HCT116 (cell line): ENCODE results near the gene FAM171A2. TPM values are rescaled to one million over a fixed set of nuclear protein-coding genes. Genes with fewer than 3 reads are reported as not detected.
"Not testable (repeated sequence)": the region's sequence is repeated elsewhere in the genome, so short reads cannot be mapped to it uniquely, and the experiment has no call there.

Experiments
- ATAC-seq: fragments of 200-7000 bp; cut with Tn5 transposase; 2 replicates; pipeline ENCODE4 v1.9.1; 2020; ENCODE audit warnings: mild to moderate bottlenecking, moderate library complexity
- BruUV-seq: library from RNA; stranded (reverse); fragments of 400-500 nt; replicated peaks from 2 replicates; lab custom pipeline; 2021; lab: Mats Ljungman, UMichigan
- CTCF ChIA-PET: fragments of 300-600 bp; sonication (Branson Sonifier 250); formaldehyde crosslinking; loops from one replicate; lab custom pipeline; 2021; ENCODE audit warnings: antibody characterized with exemption; lab: Charles Lee
- POLR2A ChIA-PET: fragments of 300-600, 350-600 bp; sonication (Branson Sonifier 250); formaldehyde crosslinking; loops from one replicate; lab custom pipeline; 2021; ENCODE audit warnings: antibody characterized with exemption; lab: Charles Lee
- RAD21 ChIA-PET, 2 experiments: fragments of 300-600 bp; sonication (Branson Sonifier 250); formaldehyde crosslinking; loops; one replicate each; lab custom pipeline; 2023; ENCODE audit warnings: low total read pairs in 2 of 2; ENCODE audit not compliant: uncharacterized antibody in 2 of 2, unreplicated experiment in 2 of 2, low non-redundant PET in 1 of 2; lab: Charles Lee
- DNase-seq: peaks from one replicate; pipeline ENCODE4 v3.0.0-alpha.2; 2010; ENCODE audit warnings: low read depth, low spot score
- H2AFZ ChIP-seq: fragments of 200-600 bp; shearing (Covaris generic), sonication (generic); 2 replicates; pipeline ENCODE4 v1.6.1; 2017; ENCODE audit warnings: low read depth, mixed run types, mixed read lengths, antibody characterized with exemption, low read length; ENCODE audit not compliant: poor library complexity, severe bottlenecking
- H3K27ac ChIP-seq: 2 replicates; pipeline ENCODE4 v1.5.1; 2012; ENCODE audit warnings: low read depth, low read length
- H3K27me3 ChIP-seq: fragments of 200-600 bp; sonication (generic); 2 replicates; pipeline ENCODE4 v1.6.1; 2016; ENCODE audit warnings: mixed run types, low read length, mixed read lengths; ENCODE audit not compliant: insufficient read depth
- H3K36me3 ChIP-seq, 2 experiments: fragments of 200-500 bp in 1 of 2; fragments of 200-600 bp in 1 of 2; sonication (Bioruptor generic) in 1 of 2; sonication (generic) in 1 of 2; 2 replicates each; pipeline versions ENCODE4 v1.5.1 to v1.6.1; 2014 to 2016; ENCODE audit warnings: low read length in 2 of 2, inconsistent platforms in 1 of 2, mixed read lengths in 1 of 2, mixed run types in 1 of 2; ENCODE audit not compliant: insufficient read depth in 2 of 2, control insufficient read depth in 1 of 2
- H3K4me1 ChIP-seq, 2 experiments: fragments of 200-600 bp in 1 of 2; sonication (generic) in 1 of 2; 2 replicates each; pipeline versions ENCODE4 v1.5.1 to v1.6.1; 2012 to 2017; ENCODE audit warnings: low read length in 2 of 2, inconsistent platforms in 1 of 2, mild to moderate bottlenecking in 1 of 2, mixed read lengths in 1 of 2, mixed run types in 1 of 2, moderate library complexity in 1 of 2; ENCODE audit not compliant: insufficient read depth in 2 of 2, control insufficient read depth in 1 of 2
- H3K4me2 ChIP-seq: fragments of 200-600 bp; sonication (generic); 2 replicates; pipeline ENCODE4 v1.6.1; 2017; ENCODE audit warnings: mixed run types, low read length, mixed read lengths
- H3K4me3 ChIP-seq, 2 experiments: fragments of 200-600 bp in 1 of 2; sonication (generic) in 1 of 2; replicated peaks in 1 of 2; 2 replicates each; pipeline ENCODE4 v1.5.1; 2011 to 2016; ENCODE audit warnings: low read length in 2 of 2, control low read depth in 1 of 2, low read depth in 1 of 2, mild to moderate bottlenecking in 1 of 2, mixed read lengths in 1 of 2, mixed run types in 1 of 2
- H3K79me2 ChIP-seq: fragments of 200-600 bp; sonication (generic); 2 replicates; pipeline ENCODE4 v1.6.1; 2017; ENCODE audit warnings: mild to moderate bottlenecking, mixed run types, low read length, moderate library complexity, mixed read lengths; ENCODE audit not compliant: insufficient read depth
- H3K9ac ChIP-seq: fragments of 200-600 bp; sonication (generic); 2 replicates; pipeline ENCODE4 v1.6.1; 2016; ENCODE audit warnings: low read length, mixed read lengths
- H3K9me2 ChIP-seq: fragments of 200-600 bp; sonication (generic), shearing (Covaris generic); 2 replicates; pipeline ENCODE4 v1.6.1; 2017; ENCODE audit warnings: mixed run types, mild to moderate bottlenecking, moderate library complexity; ENCODE audit not compliant: insufficient read depth
- H3K9me3 ChIP-seq, 2 experiments: fragments of 200-500 bp in 1 of 2; fragments of 200-600 bp in 1 of 2; sonication (Bioruptor generic) in 1 of 2; sonication (generic) in 1 of 2; 2 replicates each; pipeline ENCODE4 v1.6.1; 2014 to 2017; ENCODE audit warnings: low read length in 2 of 2, mixed read lengths in 2 of 2, inconsistent platforms in 1 of 2, low read depth in 1 of 2, mild to moderate bottlenecking in 1 of 2, mixed run types in 1 of 2, moderate library complexity in 1 of 2; ENCODE audit not compliant: control insufficient read depth in 1 of 2, insufficient read depth in 1 of 2
- H4K20me1 ChIP-seq: fragments of 200-600 bp; sonication (generic), shearing (Covaris generic); 2 replicates; pipeline ENCODE4 v1.6.1; 2017; ENCODE audit warnings: mixed run types, mild to moderate bottlenecking, moderate library complexity; ENCODE audit not compliant: insufficient read depth
- CBX3 ChIP-seq: IDR thresholded peaks from 2 replicates; pipeline ENCODE4 v1.6.1; 2012; ENCODE audit warnings: low read depth
- CEBPB ChIP-seq: IDR thresholded peaks from 2 replicates; pipeline ENCODE4 v1.6.1; 2012; ENCODE audit warnings: low read depth
- EGR1 ChIP-seq: IDR thresholded peaks from 2 replicates; pipeline ENCODE4 v1.6.1; 2012; ENCODE audit warnings: low read depth
- EZH2 ChIP-seq: fragments of 200-600 bp; sonication (generic); IDR thresholded peaks from 2 replicates; pipeline ENCODE4 v1.6.1; 2017; ENCODE audit warnings: antibody characterized with exemption, mixed run types
- EZH2phosphoT487 ChIP-seq: fragments of 200-600 bp; IDR thresholded peaks from 2 replicates; pipeline ENCODE4 v1.6.1; 2018; ENCODE audit warnings: antibody characterized with exemption, borderline replicate concordance
- POLR2A ChIP-seq: IDR thresholded peaks from 2 replicates; pipeline ENCODE4 v1.7.0; 2011; ENCODE audit warnings: borderline replicate concordance; ENCODE audit not compliant: insufficient read depth, insufficient read length; ENCODE audit errors: extremely low read depth
- POLR2AphosphoS5 ChIP-seq: IDR thresholded peaks from 2 replicates; pipeline ENCODE4 v1.6.1; 2011; ENCODE audit warnings: mild to moderate bottlenecking, low read depth, low read length, moderate library complexity
- RAD21 ChIP-seq: IDR thresholded peaks from 2 replicates; pipeline ENCODE4 v1.6.1; 2012; ENCODE audit warnings: low read depth, mild to moderate bottlenecking
- SIN3A ChIP-seq: IDR thresholded peaks from 2 replicates; pipeline ENCODE4 v1.6.1; 2012; ENCODE audit warnings: low read depth
- SP1 ChIP-seq: IDR thresholded peaks from 2 replicates; pipeline ENCODE4 v1.6.1; 2012; ENCODE audit warnings: low read depth
- SRF ChIP-seq: IDR thresholded peaks from 2 replicates; pipeline ENCODE4 v1.6.1; 2012; ENCODE audit warnings: low read depth
- TCF7L2 ChIP-seq: IDR thresholded peaks from 2 replicates; pipeline ENCODE4 v1.7.0; 2011; ENCODE audit warnings: borderline replicate concordance, inconsistent platforms; ENCODE audit not compliant: insufficient read depth, insufficient read length; ENCODE audit errors: extremely low read depth
- YY1 ChIP-seq: IDR thresholded peaks from 2 replicates; pipeline ENCODE4 v1.6.1; 2011; ENCODE audit warnings: low read length, low read depth, moderate library complexity, mild to moderate bottlenecking; ENCODE audit not compliant: insufficient replicate concordance; ENCODE audit errors: extremely low read depth
- ZFX ChIP-seq: fragments of 450-650 bp; IDR thresholded peaks from 2 replicates; pipeline ENCODE4 v1.6.1; 2017
- intact Hi-C: fragments of 100-400 bp; cut with micrococcal nuclease; formaldehyde crosslinking; loops from 2 replicates; pipeline ENCODE4 v1.10.0; 2022
- total RNA-seq: library from RNA; stranded (reverse); gene quantifications from one replicate; pipeline ENCODE4 v1.2.1, GENCODE V29; 2021; ENCODE audit not compliant: unreplicated experiment
- TF ChIP-seq, protein P1 (sequence below): IDR thresholded peaks from 2 replicates; pipeline ENCODE4 v1.6.1; 2011; ENCODE audit warnings: mild to moderate bottlenecking, low read length, moderate library complexity; ENCODE audit not compliant: insufficient replicate concordance; ENCODE audit errors: extremely low read depth

Gene FAM171A2
- total RNA-seq, 1 experiment from 2014 or later: 18.0 TPM

GRCh38 chr17:44343510-44344209 lies 20.0 kb downstream of the FAM171A2 start:
- ATAC-seq: no peak
- DNase-seq: no peak
- Histone ChIP-seq H3K9me3 (no peaks in the 10 kb centered on the region), H3K4me2 (no peak overlapping the region), H3K4me3 (no peak overlapping the region), H3K79me2 (no peaks in the 10 kb centered on the region), H3K27ac (no peak overlapping the region), H3K27me3 (no peaks in the 10 kb centered on the region), H3K4me1 (peaks cover 4 to 20% of the 10 kb centered on the region in 2 experiments; a peak in 3 of 4 replicates), H3K36me3 (no peaks in the 10 kb centered on the region), H3K9ac (no peak overlapping the region), H4K20me1 (no peaks in the 10 kb centered on the region), H2AFZ (no peak overlapping the region), H3K9me2 (no peaks in the 10 kb centered on the region)
- POLR2A ChIA-PET: no interaction called here
- CTCF ChIA-PET: interaction anchor here (3.3 kb wide), 1 partner anchor 134 kb away, joined by 19 read pairs; no protein-coding TSS in a partner anchor
- intact Hi-C loops: no loop called here
- no peak for TF ChIP-seq POLR2AphosphoS5
- TF ChIP-seq ZFX: no peak
- no peak for TF ChIP-seq SP1
- TF ChIP-seq EGR1: no peak
- no peak for TF ChIP-seq RAD21
- TF ChIP-seq TCF7L2: no peak
- TF ChIP-seq SRF: no peak
- TF ChIP-seq CBX3: no peak
- no peak for TF ChIP-seq EZH2phosphoT487
- TF ChIP-seq, protein P1, sequence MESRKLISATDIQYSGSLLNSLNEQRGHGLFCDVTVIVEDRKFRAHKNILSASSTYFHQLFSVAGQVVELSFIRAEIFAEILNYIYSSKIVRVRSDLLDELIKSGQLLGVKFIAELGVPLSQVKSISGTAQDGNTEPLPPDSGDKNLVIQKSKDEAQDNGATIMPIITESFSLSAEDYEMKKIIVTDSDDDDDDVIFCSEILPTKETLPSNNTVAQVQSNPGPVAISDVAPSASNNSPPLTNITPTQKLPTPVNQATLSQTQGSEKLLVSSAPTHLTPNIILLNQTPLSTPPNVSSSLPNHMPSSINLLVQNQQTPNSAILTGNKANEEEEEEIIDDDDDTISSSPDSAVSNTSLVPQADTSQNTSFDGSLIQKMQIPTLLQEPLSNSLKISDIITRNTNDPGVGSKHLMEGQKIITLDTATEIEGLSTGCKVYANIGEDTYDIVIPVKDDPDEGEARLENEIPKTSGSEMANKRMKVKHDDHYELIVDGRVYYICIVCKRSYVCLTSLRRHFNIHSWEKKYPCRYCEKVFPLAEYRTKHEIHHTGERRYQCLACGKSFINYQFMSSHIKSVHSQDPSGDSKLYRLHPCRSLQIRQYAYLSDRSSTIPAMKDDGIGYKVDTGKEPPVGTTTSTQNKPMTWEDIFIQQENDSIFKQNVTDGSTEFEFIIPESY: no peak
- no peak for TF ChIP-seq CEBPB
- no peak for TF ChIP-seq YY1
- no peak for TF ChIP-seq EZH2
- no peak for TF ChIP-seq POLR2A
- TF ChIP-seq SIN3A: no peak
- BruUV-seq: no TSS peak
- RAD21 ChIA-PET: no interaction called here

DNA sequence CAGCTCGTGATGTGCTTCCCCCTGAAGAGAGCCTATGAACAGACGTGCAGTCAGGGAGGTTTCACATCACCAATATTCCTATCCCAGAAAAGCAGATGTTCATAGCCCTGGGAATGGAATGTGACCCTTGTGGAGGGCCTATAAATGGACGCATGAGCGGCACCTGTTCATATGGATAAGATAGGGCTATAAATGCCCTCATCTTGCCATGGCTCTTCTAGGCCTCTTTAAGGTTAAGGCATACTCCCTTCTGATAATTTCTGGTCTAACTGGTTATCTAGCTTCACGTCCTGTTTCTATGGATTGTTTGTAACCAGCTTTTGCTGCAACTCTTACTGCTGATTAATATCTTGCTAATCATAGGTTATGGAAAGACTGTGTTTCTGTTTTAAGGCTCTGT lies 23.1 kb downstream of the FAM171A2 start:
- H2AFZ ChIP-seq, H3K27me3 ChIP-seq, H3K9me3 ChIP-seq, intact Hi-C loops, DNase-seq, H3K79me2 ChIP-seq, RAD21 ChIA-PET, BruUV-seq, H3K4me2 ChIP-seq, ATAC-seq, CTCF ChIA-PET, H3K4me3 ChIP-seq, H3K9me2 ChIP-seq, H3K27ac ChIP-seq, H3K9ac ChIP-seq, H4K20me1 ChIP-seq, H3K36me3 ChIP-seq, POLR2A ChIA-PET: not testable (repeated sequence)
- peaks cover 0 to 15% of the 10 kb centered on the region in 2 experiments; a peak in 2 of 4 replicates for H3K4me1 ChIP-seq
